Activated CD8-positive, alpha-beta T cell treated with anti-CD3 and anti-CD28 coated beads for 36 hours (primary cell): Measurements from ENCODE around the gene ANP32B. TPM values are rescaled to one million over a fixed set of nuclear protein-coding genes. Genes with fewer than 3 reads are reported as not detected.

Experiments used
- ATAC-seq: fragments of 200-7000 bp; cut with Tn5 transposase; one replicate; pipeline ENCODE4 v1.10.0; 2021; ENCODE audit warnings: mild to moderate bottlenecking, moderate library complexity
- CTCF ChIA-PET: fragments of 350-600 bp; sonication (Branson Sonifier 250); formaldehyde crosslinking; loops from one replicate; lab custom pipeline; 2021; ENCODE audit warnings: antibody characterized with exemption; lab: Charles Lee
- POLR2A ChIA-PET: fragments of 350-600 bp; sonication (Branson Sonifier 250); formaldehyde crosslinking; loops from one replicate; lab custom pipeline; 2021; ENCODE audit warnings: antibody characterized with exemption; lab: Charles Lee
- DNase-seq: peaks from one replicate; pipeline ENCODE4 v3.0.0-alpha.2; 2020
- H3K27ac Mint-ChIP-seq: one replicate; pipeline ENCODE4 v1.8.0; 2021; ENCODE audit warnings: mild to moderate bottlenecking, mixed read lengths
- H3K27me3 Mint-ChIP-seq: one replicate; pipeline ENCODE4 v1.8.0; 2021; ENCODE audit warnings: mixed read lengths
- H3K36me3 Mint-ChIP-seq: one replicate; pipeline ENCODE4 v1.8.0; 2021; ENCODE audit warnings: low read depth, mixed read lengths
- H3K4me1 Mint-ChIP-seq: one replicate; pipeline ENCODE4 v1.8.0; 2021; ENCODE audit warnings: low read depth, mixed read lengths
- H3K4me3 Mint-ChIP-seq: one replicate; pipeline ENCODE4 v1.8.0; 2021; ENCODE audit warnings: mild to moderate bottlenecking, moderate library complexity, mixed read lengths
- H3K9me3 Mint-ChIP-seq: one replicate; pipeline ENCODE4 v1.8.0; 2021; ENCODE audit warnings: mixed read lengths
- CTCF ChIP-seq: fragments of 200-600 bp; IDR thresholded peaks from one replicate; pipeline ENCODE4 v1.8.0; 2022; ENCODE audit warnings: antibody characterized with exemption, mild to moderate bottlenecking
- intact Hi-C: fragments of 100-400 bp; cut with micrococcal nuclease; formaldehyde crosslinking; loops from one replicate; pipeline ENCODE4 v1.10.0; 2022
- total RNA-seq, 2 experiments: library from RNA; stranded (reverse); gene quantifications; one replicate each; pipeline ENCODE4 v1.2.3, GENCODE V29; 2021

Gene ANP32B
- total RNA-seq, 2 experiments from 2014 or later, result 374 to 389 TPM

- CTCF ChIA-PET, result interaction anchor here (1.0 to 8.4 kb wide), 6 partner anchors 10 to 98 kb away, joined by 4 to 74 read pairs (median 5); partner anchors contain the start of gene TRMO
- TF ChIP-seq CTCF, result no peak
- no peaks in the 10 kb centered on the region for H3K9me3 Mint-ChIP-seq
- H3K27me3 Mint-ChIP-seq, result no peaks in the 10 kb centered on the region
- no peak for DNase-seq
- intact Hi-C loops, result no loop called here
- H3K4me3 Mint-ChIP-seq, result peak overlapping the region; percentile 31
- H3K27ac Mint-ChIP-seq, result peak overlapping the region; percentile 59
- no peak for ATAC-seq
- H3K4me1 Mint-ChIP-seq, result peaks cover 60% of the 10 kb centered on the region
- POLR2A ChIA-PET, result interaction anchor here (0.7 to 17.6 kb wide), 6 partner anchors 8 to 132 kb away, joined by 3 to 201 read pairs (median 41); partner anchors contain the start of gene TRMO
- peaks cover 53% of the 10 kb centered on the region for H3K36me3 Mint-ChIP-seq
These were observed 4.3 kb downstream of the ANP32B start for GRCh38 chr9:97987487-97987886.

GRCh38 chr9:97990259-97990658, 7.1 kb downstream of the ANP32B start:
- peak overlapping the region; percentile 79 for H3K27ac Mint-ChIP-seq
- intact Hi-C loops, result no loop called here
- no peak for ATAC-seq
- peaks cover 86% of the 10 kb centered on the region for H3K4me1 Mint-ChIP-seq
- peak overlapping the region; percentile 2 for H3K4me3 Mint-ChIP-seq
- H3K9me3 Mint-ChIP-seq, result no peaks in the 10 kb centered on the region
- ChIA-PET CTCF (interaction anchor here (2.1 kb wide), 1 partner anchor 45 kb away, joined by 5 read pairs; no protein-coding TSS in a partner anchor), POLR2A (interaction anchor here (0.6 to 17.6 kb wide), 4 partner anchors 14 to 99 kb away, joined by 3 to 201 read pairs (median 3); partner anchors contain the start of gene TRMO)
- no peak for DNase-seq
- peaks cover 73% of the 10 kb centered on the region for H3K36me3 Mint-ChIP-seq
- no peak for TF ChIP-seq CTCF
- H3K27me3 Mint-ChIP-seq, result no peaks in the 10 kb centered on the region

GRCh38 chr9:97991818-97992217, 8.7 kb downstream of the ANP32B start:
- no peak for TF ChIP-seq CTCF
- peaks cover 83% of the 10 kb centered on the region for H3K4me1 Mint-ChIP-seq
- no peaks in the 10 kb centered on the region for H3K9me3 Mint-ChIP-seq
- POLR2A ChIA-PET, result interaction anchor here (0.6 to 17.6 kb wide), 4 partner anchors 7 to 810 kb away, joined by 3 to 201 read pairs (median 40); partner anchors contain the start of genes ANP32B and NANS
- peaks cover 70% of the 10 kb centered on the region for H3K36me3 Mint-ChIP-seq
- CTCF ChIA-PET, result interaction anchor here (0.9 to 2.8 kb wide), 5 partner anchors 13 to 68 kb away, joined by 3 to 11 read pairs (median 5); no protein-coding TSS in a partner anchor
- intact Hi-C loops, result no loop called here
- DNase-seq (no peak), ATAC-seq (peak; percentile 48)
- peak overlapping the region; percentile 80 for H3K27ac Mint-ChIP-seq
- no peaks in the 10 kb centered on the region for H3K27me3 Mint-ChIP-seq
- peak overlapping the region; percentile 39 for H3K4me3 Mint-ChIP-seq

GRCh38 chr9:97992219-97992618, 9.1 kb downstream of the ANP32B start:
- no peak for DNase-seq
- Mint-ChIP-seq H3K9me3 (no peaks in the 10 kb centered on the region), H3K36me3 (peaks cover 71% of the 10 kb centered on the region), H3K27me3 (no peaks in the 10 kb centered on the region), H3K4me3 (peak overlapping the region; percentile 39), H3K27ac (peak overlapping the region; percentile 80), H3K4me1 (peaks cover 84% of the 10 kb centered on the region)
- CTCF ChIA-PET, result interaction anchor here (0.9 to 2.8 kb wide), 5 partner anchors 12 to 69 kb away, joined by 3 to 11 read pairs (median 5); no protein-coding TSS in a partner anchor
- TF ChIP-seq CTCF, result no peak
- POLR2A ChIA-PET, result interaction anchor here (0.6 to 17.6 kb wide), 6 partner anchors 8 to 810 kb away, joined by 3 to 201 read pairs (median 4); partner anchors contain the start of genes ANP32B and NANS
- intact Hi-C loops, result no loop called here
- ATAC-seq, result no peak

GRCh38 chr9:97993000-97993399, 9.9 kb downstream of the ANP32B start:
- H3K27me3 Mint-ChIP-seq, result no peaks in the 10 kb centered on the region
- H3K4me1 Mint-ChIP-seq, result peaks cover 84% of the 10 kb centered on the region
- POLR2A ChIA-PET, result interaction anchor here (1.6 to 17.6 kb wide), 5 partner anchors 8 to 72 kb away, joined by 3 to 201 read pairs (median 6); partner anchors contain the start of genes ANP32B and NANS
- intact Hi-C loops, result no loop called here
- CTCF ChIA-PET, result interaction anchor here (0.9 to 2.8 kb wide), 6 partner anchors 11 to 69 kb away, joined by 3 to 11 read pairs (median 3); no protein-coding TSS in a partner anchor
- no peaks in the 10 kb centered on the region for H3K9me3 Mint-ChIP-seq
- DNase-seq (no peak), ATAC-seq (peak; percentile 66)
- H3K36me3 Mint-ChIP-seq, result peaks cover 68% of the 10 kb centered on the region
- H3K27ac Mint-ChIP-seq, result peak overlapping the region; percentile 80
- TF ChIP-seq CTCF, result no peak
- peak overlapping the region; percentile 11 for H3K4me3 Mint-ChIP-seq
